ENCODE measurements around the gene UCP2.

Gene UCP2

GRCh38 chr11:74021998-74022397, 39.4 kb upstream of the UCP2 start:
- no peak overlapping the region for H3K4me3 ChIP-seq (replicated peaks; ENCODE audit: low read depth, low read length)
- no peak for DNase-seq (ENCODE audit: low read depth)
- TF ChIP-seq, protein P1, sequence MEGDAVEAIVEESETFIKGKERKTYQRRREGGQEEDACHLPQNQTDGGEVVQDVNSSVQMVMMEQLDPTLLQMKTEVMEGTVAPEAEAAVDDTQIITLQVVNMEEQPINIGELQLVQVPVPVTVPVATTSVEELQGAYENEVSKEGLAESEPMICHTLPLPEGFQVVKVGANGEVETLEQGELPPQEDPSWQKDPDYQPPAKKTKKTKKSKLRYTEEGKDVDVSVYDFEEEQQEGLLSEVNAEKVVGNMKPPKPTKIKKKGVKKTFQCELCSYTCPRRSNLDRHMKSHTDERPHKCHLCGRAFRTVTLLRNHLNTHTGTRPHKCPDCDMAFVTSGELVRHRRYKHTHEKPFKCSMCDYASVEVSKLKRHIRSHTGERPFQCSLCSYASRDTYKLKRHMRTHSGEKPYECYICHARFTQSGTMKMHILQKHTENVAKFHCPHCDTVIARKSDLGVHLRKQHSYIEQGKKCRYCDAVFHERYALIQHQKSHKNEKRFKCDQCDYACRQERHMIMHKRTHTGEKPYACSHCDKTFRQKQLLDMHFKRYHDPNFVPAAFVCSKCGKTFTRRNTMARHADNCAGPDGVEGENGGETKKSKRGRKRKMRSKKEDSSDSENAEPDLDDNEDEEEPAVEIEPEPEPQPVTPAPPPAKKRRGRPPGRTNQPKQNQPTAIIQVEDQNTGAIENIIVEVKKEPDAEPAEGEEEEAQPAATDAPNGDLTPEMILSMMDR (IDR thresholded peaks at IDR 0.05; ENCODE audit: low read length, missing control alignments): no peak

- no peak for DNase-seq (ENCODE audit: low read depth)
- no peak overlapping the region for H3K4me3 ChIP-seq (replicated peaks; ENCODE audit: low read depth, low read length)
- TF ChIP-seq, protein P1 (IDR thresholded peaks at IDR 0.05; ENCODE audit: low read length, missing control alignments): no peak
Observed at GRCh38 chr11:74020539-74020938, 37.9 kb upstream of the UCP2 start.

DNA sequence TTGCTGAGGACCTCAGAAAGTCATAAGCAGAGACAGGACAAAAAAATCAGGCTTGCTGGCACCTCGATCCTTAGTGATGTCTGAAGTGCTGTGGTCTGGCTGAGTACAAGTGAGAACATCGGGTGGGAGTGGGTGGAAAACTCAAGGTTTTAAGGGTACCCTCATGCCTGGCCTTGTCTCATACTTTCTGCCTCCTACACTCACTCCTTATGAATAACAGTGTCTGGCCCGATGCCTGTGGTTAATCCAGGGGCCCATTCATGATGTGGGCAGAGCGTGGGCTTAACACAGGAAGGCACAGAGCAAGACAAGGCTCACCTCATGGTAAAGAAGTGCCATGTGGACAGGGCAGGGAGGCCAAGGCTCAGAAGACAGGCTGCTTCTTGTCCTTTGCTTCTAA, 37.2 kb upstream of the UCP2 start:
- H3K4me3 ChIP-seq (replicated peaks; ENCODE audit: low read depth, low read length): no peak overlapping the region
- no peak for DNase-seq (ENCODE audit: low read depth)
- TF ChIP-seq, protein P1 (IDR thresholded peaks at IDR 0.05; ENCODE audit: low read length, missing control alignments): no peak

- TF ChIP-seq, protein P1 (IDR thresholded peaks at IDR 0.05; ENCODE audit: low read length, missing control alignments): no peak
- H3K4me3 ChIP-seq (replicated peaks; ENCODE audit: low read depth, low read length): no peak overlapping the region
- no peak for DNase-seq (ENCODE audit: low read depth)
Observed at GRCh38 chr11:74019104-74019738, 36.6 kb upstream of the UCP2 start.

- no peak overlapping the region for H3K4me3 ChIP-seq (replicated peaks; ENCODE audit: low read depth, low read length)
- peak; percentile 91 for DNase-seq (ENCODE audit: low read depth)
- TF ChIP-seq, protein P1 (IDR thresholded peaks at IDR 0.05; ENCODE audit: low read length, missing control alignments): no peak
Observed at GRCh38 chr11:74018331-74019005, 35.8 kb upstream of the UCP2 start.

- no peak for DNase-seq (ENCODE audit: low read depth)
- H3K4me3 ChIP-seq (replicated peaks; ENCODE audit: low read depth, low read length): no peak overlapping the region
- TF ChIP-seq, protein P1 (IDR thresholded peaks at IDR 0.05; ENCODE audit: low read length, missing control alignments): no peak
Observed at GRCh38 chr11:74017631-74018030, 35.0 kb upstream of the UCP2 start.
